Activated CD4-positive, alpha-beta T cell treated with anti-CD3 and anti-CD28 coated beads, Interleukin-2, Interleukin-6, amounts not matched to agents 100 ng/mL and 50 ng/mL, durations not matched to agents 16 hours and 8 hours (primary cell): ENCODE data around the gene BTBD16.

Experiments
- DNase-seq: peaks from one replicate; pipeline ENCODE4 v3.0.0-alpha.2; 2020

Gene BTBD16

GRCh38 chr10:122271076-122271475 lies at the start of gene BTBD16:
BTBD16 (plus strand) TSS chr10:122271296; CDS start chr10:122275082, 3,786 bp downstream.
- no peak for DNase-seq

- no peak for DNase-seq
Measured at GRCh38 chr10:122221958-122222357, 49.1 kb upstream of the BTBD16 start.

DNA sequence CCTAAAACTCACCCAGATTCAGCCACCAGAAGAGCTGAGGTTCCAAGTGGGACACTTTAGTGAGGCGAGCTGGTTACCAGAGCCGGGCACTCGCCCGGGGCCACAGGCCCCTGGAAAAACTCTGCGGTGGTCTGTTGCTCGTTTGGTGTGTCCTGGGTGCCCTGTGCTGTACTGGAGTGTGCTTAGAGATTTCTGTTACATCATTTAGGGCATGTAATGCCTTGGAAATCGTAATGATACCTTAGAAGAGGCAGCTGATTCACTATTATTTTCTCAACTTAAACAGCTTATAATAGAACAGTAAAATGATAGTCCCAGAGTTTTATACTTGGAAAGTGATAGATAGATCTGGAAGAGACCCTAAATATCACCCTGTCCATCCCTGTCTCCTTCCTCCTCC lies 48.5 kb upstream of the BTBD16 start:
- DNase-seq, result no peak

GRCh38 chr10:122224159-122224558 lies 46.9 kb upstream of the BTBD16 start:
- no peak for DNase-seq

DNA sequence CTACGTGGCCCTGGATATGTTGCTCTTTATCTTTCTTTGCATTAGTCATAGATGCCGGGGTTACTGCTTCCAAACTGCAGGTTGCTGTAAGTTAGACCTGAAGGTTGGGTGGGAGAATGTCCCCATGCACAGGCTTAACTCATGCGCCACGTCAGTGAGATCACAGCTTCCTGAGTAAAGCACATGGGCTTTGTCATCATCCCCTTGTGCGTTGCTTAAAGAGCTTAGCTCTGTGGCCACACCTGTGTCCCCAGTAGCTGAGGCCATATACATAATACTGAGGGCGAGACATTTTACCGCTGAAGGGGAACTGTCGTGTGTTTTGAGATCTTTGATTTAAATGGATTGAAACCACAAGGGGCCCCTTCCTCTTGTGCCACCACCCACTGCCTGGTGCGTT lies 45.8 kb upstream of the BTBD16 start:
- no peak for DNase-seq

GRCh38 chr10:122227754-122228153 lies 43.3 kb upstream of the BTBD16 start:
- no peak for DNase-seq

GRCh38 chr10:122229666-122230065 lies 41.4 kb upstream of the BTBD16 start:
- no peak for DNase-seq

GRCh38 chr10:122230222-122230621 lies 40.9 kb upstream of the BTBD16 start:
- DNase-seq, result no peak

DNA sequence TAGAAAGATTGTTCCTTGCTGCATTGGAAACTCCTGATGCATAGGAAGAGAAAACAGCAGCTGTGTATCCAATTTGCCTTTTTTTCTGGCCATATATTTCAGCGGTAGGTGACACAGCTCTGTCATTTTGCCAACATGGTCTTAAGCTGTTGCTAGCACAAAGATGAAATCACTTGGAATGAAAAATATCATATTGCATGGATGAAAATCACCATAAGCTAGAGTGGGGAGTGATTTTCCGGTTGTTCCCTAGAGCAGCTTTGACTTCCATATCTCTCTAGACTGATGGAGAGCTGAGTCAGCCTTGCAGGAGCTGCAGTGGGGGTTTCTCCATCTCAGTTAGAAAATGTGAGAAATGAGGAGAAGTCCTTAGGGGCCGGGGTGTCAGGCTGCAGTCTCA lies 38.3 kb upstream of the BTBD16 start:
- no peak for DNase-seq

DNA sequence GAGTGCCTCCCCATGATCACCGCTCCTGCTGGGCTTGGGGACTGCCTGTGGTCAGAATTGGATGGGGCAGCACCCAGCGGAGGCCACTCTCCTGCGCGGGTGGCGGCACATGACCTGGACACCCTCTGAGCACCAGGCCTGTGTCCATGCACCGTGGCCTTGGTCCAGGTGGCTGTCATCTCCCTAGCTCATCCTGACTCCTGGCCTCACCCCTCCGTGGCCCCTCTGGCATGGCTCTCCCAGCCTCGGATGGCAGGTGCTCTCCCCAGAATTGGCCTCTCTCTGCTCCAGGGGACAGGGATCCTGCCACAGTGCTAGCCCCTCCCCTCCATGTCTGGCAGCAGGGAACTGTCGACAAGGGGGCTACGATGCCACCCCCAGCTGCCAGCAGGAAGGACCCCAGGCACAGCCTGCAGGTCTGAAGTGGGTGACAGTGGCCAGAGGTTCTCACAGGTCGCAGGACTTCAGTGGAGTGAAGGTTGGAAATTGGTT lies 37.2 kb upstream of the BTBD16 start:
- DNase-seq, result no peak

DNA sequence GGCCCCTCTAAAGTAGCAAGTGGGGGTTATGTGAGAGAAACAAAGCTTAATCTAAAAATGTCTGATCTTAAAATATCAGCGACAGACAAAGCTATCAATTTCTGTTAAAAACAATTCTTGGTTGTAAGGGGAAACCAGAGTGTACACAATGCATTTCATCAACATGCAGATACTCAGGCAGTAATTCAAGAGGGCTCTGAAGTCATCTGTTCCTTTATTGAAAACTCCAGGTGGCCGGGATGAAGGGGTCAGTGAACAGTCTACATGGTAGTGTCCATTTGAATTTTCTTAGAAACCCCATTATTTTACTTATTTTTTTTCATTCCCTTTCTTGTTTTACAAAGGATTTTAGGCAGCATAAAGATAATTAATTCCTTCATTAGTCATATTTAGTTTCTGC lies 36.7 kb upstream of the BTBD16 start:
- no peak for DNase-seq

DNA sequence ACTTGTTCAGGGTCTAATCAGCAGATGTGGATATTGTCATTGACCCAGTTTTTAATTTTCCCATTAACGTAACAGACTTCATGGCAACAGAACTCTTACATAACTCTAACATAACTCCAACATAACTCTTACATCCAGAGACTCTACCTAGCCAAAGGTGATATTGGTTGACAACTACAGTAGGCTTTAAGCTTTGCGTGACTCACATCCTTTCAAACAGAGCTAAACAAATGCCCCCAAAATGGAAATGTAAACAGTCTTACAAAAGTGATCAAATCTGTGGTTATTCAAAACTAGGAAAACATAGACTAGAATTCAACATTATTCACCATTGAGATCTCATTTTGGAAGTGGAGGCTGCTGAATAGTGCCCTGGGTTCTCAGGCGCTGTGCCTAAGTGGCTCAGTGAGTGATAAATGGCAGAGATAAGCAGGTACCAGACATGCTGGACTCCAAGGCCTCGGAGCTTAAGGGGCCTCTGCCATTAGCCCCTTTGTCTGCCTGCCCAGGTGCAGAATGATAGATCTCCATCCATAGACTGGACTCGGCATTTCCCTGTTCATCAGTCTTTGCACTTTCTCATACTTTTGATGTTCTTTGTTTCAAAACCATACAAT lies 34.3 kb upstream of the BTBD16 start:
- DNase-seq, result no peak

GRCh38 chr10:122237331-122237990 lies 33.6 kb upstream of the BTBD16 start:
- no peak for DNase-seq

- no peak for DNase-seq
Measured at GRCh38 chr10:122239578-122240257, 31.4 kb upstream of the BTBD16 start.

- no peak for DNase-seq
Measured at GRCh38 chr10:122240401-122240800, 30.7 kb upstream of the BTBD16 start.

DNA sequence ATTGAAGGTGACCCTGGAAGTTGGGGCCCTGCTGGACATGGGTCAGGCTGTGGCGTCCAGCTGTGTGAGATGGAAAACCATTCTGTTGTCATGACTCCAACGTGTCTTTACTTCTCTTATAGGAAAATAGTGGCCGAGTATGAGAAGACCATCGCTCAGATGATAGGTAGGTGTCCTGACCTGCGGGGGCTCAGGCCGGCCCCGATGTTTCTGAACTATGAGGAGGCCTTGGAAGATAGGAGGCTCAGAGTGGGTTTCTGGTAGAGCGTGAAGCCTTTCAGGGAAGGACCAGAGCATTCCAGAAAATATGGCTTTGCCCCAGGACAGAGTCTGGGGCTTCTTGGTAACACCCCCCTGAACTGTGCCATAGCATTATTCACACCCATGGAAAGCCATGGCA lies 29.3 kb upstream of the BTBD16 start:
- DNase-seq, result no peak

DNA sequence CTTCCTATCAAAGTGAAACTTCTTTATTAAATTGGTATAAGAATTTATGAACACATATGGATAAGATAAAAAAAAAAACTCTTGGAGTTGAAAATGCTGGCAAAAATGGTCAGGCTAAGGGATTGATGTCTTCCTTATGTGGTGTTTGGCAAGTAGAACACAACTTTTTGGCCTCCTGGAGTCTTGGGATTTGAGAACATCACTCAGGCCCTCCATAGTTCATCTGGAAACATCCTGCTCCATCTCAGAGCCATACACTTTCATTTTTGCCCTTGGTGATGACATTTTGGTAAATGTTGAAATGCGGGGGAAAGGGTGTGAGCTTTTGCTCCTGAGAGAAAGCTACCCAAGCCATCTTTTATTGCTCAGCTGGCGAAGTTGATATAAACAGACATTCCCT lies 27.5 kb upstream of the BTBD16 start:
- DNase-seq, result no peak

DNA sequence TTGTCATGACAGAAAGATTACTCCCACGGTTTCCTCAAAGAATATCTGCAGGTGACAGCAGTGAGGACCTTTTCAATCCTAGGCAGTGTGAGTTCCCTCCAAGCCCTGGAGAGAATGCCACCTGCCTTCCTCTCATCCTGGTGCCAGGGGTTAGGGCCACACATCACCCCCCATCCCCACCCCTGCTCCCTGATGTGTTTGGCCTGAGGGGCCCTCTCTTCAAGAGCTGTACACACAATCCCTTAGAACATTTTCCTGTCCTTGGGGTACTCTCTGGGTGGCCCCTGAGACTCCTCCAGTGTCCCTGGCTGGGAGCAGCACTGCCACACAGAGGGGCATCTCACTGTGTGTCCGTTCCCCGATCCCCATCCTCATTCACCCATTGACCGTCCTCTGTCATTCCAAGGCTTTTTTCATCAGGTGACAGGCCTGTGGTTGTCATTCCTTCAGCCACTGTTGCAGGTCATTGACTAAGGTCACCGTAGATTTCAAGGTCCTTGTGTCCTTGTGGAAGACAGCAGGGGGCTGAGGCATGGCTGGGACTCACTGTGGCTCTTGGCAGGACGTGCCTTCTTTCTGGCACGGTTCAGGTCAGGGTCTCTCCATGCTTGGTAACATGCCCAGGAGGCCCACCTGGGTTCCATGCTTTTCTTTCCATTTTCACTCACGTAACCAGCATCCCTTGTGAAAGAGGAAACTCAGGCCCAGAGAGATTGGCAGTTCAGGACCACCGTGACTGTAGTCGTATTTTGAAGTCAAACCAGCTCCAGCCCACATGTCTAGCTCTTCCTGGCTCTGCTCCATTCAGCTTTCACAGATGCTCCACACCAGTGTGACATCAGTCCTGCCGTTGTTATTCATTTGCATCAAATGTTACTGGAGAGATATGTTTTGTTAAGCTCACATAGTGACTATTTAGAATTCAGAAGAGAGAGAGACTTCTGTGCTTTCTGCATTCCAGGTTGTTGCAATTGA lies 26.8 kb upstream of the BTBD16 start:
- DNase-seq, result no peak

DNA sequence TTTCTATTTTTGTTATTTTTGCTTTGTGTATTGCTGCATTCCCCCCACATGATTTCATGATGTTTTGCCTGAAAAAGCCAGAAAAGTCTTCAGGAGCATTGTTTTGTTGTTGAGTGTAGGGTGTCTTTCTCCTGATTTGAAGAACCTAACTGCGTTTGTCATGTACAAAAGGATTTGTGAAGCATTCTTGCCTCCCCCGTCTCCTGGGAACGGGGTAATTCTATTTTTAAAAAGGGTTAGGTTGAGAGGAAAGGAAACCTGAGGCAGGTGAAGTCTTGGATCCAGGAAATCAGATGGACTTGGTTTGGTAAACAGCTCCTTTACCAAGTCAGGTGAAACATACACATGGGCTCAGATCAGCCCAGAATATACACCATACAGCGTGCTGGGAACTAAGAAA lies 26.0 kb upstream of the BTBD16 start:
- no peak for DNase-seq

DNA sequence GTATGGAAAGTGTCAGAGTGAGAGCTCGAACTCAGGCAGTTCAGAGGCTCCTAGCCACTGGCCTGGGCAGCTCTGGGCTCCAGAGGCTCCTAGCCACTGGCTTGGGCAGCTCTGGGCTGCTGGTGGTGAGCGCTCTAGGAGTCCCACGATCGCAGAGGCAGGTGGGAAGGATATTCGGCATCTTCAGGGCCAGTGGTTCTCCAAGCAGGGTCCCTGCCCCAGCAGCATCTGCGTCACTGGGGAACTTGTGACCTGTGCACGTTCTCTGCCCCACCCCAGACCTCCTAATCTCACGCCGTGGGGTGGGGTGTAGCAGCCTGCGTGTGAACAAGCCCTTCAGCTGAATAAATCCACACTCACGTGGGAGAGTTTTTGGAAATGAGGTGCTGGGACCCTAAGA lies 25.2 kb upstream of the BTBD16 start:
- no peak for DNase-seq

- no peak for DNase-seq
Measured at GRCh38 chr10:122246830-122247520, 24.1 kb upstream of the BTBD16 start.
